ENCODE measurements around the gene SLC16A12.

DNA sequence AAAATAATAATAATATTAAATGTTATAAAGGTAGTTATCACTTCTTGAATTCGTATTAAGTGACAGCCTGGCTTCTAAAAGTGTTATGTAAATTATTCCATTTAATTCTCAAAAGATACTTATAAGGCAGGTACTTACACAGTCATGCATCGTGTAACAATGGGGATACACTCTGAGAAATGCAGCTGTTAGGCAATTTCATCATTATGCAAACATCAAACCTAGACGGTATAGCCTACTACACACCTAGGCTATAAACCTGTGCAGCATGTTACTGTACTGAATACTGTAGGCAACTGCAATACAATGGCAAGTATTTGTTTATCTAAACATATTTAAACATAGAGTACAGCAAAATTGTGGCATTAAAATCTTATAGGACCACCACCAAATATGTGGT is 141.5 kb downstream of the SLC16A12 start:
- TF ChIP-seq, protein P1, sequence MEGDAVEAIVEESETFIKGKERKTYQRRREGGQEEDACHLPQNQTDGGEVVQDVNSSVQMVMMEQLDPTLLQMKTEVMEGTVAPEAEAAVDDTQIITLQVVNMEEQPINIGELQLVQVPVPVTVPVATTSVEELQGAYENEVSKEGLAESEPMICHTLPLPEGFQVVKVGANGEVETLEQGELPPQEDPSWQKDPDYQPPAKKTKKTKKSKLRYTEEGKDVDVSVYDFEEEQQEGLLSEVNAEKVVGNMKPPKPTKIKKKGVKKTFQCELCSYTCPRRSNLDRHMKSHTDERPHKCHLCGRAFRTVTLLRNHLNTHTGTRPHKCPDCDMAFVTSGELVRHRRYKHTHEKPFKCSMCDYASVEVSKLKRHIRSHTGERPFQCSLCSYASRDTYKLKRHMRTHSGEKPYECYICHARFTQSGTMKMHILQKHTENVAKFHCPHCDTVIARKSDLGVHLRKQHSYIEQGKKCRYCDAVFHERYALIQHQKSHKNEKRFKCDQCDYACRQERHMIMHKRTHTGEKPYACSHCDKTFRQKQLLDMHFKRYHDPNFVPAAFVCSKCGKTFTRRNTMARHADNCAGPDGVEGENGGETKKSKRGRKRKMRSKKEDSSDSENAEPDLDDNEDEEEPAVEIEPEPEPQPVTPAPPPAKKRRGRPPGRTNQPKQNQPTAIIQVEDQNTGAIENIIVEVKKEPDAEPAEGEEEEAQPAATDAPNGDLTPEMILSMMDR (IDR thresholded peaks at IDR 0.05) = no peak
- TF ChIP-seq POLR2A (IDR thresholded peaks at IDR 0.05) = no peak
